Measurements from ENCODE around the gene LRG1. TPM values are rescaled to one million over a fixed set of nuclear protein-coding genes. Genes with fewer than 3 reads are reported as not detected.
A peak's percentile ranks its signal among the peaks of the same experiment; 100 is the strongest.

Gene LRG1
- 2.9 TPM for total RNA-seq

DNA sequence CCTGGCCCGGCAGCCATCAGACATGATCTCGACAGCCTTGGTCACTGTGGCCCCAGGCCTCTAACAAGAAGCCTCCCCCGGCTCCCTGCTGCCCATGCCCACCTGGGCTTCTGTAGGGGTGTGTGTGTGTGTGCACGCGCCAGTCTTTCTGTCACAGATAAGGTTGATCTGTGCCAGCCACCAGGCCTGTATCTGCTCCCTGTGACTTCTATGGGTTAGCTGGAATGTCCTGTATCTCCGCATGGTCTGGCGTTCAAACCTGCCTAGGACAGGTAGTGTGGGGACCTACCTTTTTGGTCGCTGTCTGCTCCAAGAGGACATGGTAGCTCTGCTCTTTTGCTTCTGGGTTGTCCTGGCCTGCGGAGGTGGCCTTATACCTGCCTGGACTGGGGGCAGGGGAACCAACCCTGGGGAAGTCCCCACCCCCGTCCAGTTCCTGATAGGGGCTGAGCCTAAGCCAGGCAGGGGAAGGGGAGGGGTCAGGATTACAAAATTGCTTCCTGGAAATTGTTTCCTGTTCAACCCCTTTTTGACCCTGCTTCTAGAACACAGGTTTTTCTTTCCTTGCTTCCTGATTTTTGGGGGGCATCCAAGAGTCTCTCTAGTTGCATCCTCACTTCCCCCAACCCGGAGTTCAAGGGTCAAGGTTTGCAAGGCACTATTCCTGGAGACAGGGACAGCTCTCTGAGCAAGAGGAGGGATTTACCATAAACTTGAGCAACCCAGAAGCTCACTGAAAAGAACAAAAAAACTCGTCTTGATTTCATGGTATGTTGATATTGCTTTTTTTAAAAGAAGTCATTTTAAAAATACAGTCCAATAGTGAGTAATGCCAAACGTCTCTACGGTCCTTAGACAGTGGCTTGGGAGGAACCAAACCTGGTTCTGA lies at the start of gene LRG1:
TSS of gene LRG1 (minus strand) at position 344 of the 889 bp plus-strand sequence. CDS start at position 321, 23 bp downstream.
- ATAC-seq: peak; percentile 41
- intact Hi-C loops (cut with DNase I): loop anchor here (10.0 kb wide), 1 partner anchor 475 kb away; no protein-coding TSS in a partner anchor
- no peak for DNase-seq (ENCODE audit: low spot score)

- ATAC-seq: no peak
- no peak for DNase-seq (ENCODE audit: low spot score)
- intact Hi-C loops (cut with DNase I): no loop called here
Measured at GRCh38 chr19:4588291-4588761, 48.5 kb upstream of the LRG1 start.

DNA sequence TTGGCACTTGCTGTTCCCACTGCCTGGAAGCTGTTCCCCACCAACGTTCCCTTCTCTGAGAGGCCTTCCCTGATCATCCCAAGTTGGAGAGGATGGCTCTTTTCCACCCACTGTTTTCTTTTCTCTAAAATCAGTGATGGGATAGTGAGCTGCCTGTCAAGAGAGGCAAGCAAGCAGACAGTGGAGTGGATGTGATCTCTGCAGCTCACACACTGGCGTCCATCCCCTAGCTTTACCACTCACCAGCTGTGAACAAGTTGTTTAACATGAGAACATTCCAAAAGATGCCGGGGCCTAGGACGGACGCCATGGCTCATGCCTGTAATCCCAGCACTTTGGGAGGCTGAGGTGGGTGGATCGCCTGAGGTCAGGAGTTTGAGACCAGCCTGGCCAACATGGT lies 47.7 kb upstream of the LRG1 start:
- ATAC-seq (no peak), DNase-seq (ENCODE audit: low spot score) (no peak)
- intact Hi-C loops (cut with DNase I): no loop called here

- ATAC-seq: no peak
- intact Hi-C loops (cut with DNase I): no loop called here
- DNase-seq (ENCODE audit: low spot score): no peak
Measured at GRCh38 chr19:4586691-4587090, 46.9 kb upstream of the LRG1 start.

DNA sequence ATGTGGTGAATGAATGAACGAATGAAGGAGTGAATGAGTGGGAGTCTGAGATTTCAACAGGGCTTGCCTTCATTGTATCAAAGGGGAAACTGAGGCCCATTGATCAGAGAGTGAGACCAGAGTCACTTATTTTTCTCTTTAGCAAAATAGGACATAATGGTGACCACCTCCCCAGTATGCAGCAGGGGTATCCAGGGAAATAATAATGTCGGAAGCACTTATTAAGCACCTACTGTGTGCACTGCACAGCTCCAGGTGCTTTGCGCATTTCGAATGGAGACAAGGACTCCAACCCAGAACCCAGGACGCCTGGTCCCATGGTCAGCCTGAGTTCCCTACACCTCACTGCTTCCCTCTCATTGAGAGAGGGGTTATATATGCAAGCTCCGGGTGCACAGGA lies 46.4 kb upstream of the LRG1 start:
- intact Hi-C loops (cut with DNase I): no loop called here
- ATAC-seq: no peak
- no peak for DNase-seq (ENCODE audit: low spot score)

DNA sequence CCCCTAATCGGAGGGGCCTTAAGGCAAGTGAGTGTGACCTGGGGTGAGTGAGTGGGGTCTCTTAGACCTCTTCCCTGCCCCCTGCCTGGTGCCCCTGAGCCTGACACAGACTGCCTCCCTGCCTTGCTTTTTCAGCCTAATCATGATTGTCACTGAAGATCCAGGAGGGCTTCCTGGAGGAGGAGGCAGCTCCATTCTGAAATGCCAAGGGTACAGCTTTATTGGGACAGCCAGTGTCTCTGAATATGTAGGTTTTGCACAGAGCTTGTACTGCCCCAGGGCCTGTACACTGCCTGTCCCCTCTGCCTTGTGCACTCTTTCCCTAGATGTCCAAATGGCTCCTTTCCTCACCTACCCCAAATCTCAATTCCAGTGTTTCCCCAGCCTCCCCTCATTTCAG lies 45.7 kb upstream of the LRG1 start:
- DNase-seq (ENCODE audit: low spot score): no peak
- intact Hi-C loops (cut with DNase I): no loop called here

GRCh38 chr19:4584670-4585460 lies 45.0 kb upstream of the LRG1 start:
- ATAC-seq (peak; percentile 31), DNase-seq (ENCODE audit: low spot score) (no peak)

More for the DNA sequence above, 45.7 kb upstream of the LRG1 start:
- ATAC-seq: no peak

DNA sequence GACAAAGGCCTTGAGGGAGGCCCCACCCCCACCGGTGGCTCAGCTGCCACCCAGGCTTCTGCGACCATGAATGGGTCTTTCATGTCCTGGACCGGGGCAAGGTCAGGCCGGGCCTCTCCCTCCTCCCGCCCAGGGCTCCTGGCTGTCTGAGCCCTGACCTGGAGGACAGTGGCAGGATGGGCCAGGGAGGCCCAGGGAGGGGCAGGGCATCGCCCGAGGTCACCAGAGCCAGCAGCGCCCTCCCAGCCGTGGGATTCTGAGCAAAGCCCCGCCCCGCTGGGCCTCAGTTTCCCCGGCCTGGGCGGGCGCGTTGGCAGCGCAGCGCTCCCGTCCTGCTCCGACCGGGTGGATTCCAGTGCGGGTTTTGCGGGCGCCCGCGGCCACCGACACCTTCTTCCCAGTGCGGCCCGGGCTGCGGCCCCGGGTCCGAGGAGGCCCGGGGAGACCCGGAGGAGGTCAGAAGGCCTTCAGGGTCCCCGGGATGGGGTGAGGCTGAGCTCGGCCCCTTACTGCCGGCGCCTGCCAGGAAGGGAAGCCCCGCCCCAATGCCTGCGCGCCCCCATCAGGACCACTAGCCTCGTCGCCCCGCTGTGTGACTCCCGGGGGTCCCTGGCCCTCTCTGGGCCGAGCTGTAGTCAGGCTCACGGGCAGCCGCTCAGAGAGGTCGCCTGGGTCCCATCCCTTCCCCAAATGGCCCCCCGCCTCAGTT lies 44.3 kb upstream of the LRG1 start:
- peak; percentile 39 for ATAC-seq

More at GRCh38 chr19:4584670-4585460, 45.0 kb upstream of the LRG1 start:
- intact Hi-C loops (cut with DNase I): no loop called here

DNA sequence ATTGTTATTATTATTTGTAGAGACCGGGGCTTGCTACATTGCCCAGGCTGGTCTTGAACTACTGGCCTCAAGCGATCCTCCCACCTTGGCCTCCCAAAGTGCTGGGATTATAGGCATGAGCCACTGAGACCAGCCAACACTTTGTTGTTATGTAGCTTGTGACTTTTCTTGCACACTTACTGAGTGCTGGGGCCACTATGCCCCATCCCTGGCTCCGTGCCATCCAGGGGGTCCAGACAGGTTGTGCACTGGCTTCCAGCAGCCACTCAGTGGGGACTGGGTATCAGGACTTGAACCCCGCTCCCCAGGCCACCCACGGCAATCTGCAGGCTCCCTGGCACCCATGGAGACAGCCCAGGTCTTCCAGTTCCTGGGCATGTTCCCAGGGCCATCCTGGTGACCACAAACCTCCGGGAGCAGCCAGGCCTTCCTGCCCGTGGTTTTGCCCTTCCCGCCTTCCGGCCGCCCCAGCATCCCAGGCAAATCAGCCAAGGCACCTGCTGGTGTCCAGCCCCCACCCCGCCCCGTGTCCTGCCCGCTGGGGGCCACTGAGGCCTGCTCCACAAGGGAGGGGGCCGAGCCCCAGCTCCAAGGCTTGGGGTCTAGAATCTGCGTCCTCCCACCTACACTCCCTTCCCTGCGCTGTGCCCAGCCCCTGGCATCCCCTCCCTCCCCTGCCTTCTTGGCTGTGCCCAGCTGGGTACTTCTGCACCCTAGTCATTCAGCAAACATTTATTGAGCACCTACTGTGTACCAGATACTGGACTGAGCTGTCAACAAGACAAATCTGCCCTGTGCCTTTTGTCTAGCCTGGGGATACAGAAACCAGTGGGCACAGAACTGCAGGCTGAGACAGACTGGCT lies 43.4 kb upstream of the LRG1 start:
- intact Hi-C loops (cut with DNase I): no loop called here
- ATAC-seq: no peak

More for the DNA sequence above, 44.3 kb upstream of the LRG1 start:
- DNase-seq (ENCODE audit: low spot score): no peak
- intact Hi-C loops (cut with DNase I): no loop called here

DNA sequence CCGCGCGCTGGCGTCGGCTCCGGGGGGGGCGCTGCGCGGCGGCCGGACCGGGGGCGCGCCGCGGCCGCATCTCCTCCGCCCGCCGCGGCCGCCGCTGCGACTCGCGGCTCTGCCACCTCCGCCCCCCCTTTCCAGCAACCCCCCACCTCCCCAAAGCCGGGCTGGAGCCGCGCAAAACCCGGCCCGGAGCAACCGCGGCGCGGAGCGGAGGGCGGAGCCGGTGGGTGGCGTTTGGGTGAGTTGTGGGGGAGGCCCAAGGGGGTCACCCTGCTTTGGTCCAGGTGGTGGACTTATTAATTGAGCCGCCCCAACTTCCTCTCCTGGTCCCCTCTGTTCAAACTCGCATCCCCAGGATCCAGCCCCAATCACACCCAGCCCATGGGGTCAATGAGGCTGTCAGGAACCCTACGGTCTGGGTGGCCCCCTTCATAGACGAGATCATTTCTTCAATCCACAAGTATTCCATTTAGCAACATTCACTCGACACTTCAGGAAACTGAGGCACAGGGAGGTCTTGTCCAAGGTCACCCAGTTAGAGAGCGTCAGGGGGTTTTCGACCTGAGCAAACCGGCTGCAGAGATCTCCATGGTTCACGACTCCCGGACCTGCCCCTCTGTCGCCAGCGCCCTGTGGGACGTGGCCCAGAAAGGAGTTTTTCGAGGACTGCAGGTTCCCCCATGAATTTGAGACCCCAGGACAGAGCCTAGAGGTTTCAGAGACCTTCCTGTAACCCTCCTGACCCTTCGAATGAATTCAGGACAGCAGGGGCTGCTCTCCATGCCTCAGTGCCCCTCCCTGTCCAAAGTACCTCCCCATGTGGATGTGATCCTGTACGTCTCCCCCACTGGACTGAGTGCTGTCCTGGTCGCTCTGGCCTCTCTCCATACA lies 42.1 kb upstream of the LRG1 start:
- intact Hi-C loops (cut with DNase I): no loop called here
- DNase-seq (ENCODE audit: low spot score) (no peak), ATAC-seq (no peak)

More for the DNA sequence above, 43.4 kb upstream of the LRG1 start:
- DNase-seq (ENCODE audit: low spot score): no peak

DNA sequence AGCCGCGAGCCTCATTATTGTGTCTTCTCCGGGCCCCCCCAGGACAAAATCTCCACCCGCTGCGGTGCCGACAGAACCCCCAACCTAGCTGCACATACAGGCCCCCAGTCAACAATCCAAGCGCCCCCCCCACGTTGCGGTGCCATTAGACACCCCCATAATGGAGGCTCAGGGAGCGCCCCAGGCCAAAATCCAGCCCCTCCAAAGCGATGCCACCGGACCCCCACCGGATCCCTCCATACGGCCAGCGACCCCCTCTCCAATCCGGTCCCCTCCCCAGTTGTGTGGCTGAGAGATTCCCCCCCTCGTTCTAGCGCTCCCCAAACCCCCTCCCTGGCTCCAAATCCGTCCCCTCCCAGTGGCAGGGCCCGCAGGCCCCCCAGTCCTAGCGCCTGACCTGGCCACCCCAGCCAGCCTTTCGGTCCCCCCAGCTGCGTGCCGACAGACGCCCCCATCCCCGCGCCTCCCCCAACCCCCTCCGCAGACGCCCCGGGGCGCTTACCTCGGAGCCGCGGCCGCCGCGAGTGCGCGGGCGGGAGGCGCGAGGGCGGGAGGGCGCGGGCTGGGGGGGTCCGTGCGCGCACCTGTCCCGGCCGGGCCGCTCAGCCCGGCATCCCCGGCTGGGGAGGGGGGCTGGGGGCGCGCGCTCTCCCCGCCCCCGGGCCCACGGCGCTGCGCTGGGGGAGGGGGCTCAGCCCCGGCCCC lies 41.3 kb upstream of the LRG1 start:
- ATAC-seq: no peak
- DNase-seq (ENCODE audit: low spot score): no peak
- intact Hi-C loops (cut with DNase I): no loop called here

DNA sequence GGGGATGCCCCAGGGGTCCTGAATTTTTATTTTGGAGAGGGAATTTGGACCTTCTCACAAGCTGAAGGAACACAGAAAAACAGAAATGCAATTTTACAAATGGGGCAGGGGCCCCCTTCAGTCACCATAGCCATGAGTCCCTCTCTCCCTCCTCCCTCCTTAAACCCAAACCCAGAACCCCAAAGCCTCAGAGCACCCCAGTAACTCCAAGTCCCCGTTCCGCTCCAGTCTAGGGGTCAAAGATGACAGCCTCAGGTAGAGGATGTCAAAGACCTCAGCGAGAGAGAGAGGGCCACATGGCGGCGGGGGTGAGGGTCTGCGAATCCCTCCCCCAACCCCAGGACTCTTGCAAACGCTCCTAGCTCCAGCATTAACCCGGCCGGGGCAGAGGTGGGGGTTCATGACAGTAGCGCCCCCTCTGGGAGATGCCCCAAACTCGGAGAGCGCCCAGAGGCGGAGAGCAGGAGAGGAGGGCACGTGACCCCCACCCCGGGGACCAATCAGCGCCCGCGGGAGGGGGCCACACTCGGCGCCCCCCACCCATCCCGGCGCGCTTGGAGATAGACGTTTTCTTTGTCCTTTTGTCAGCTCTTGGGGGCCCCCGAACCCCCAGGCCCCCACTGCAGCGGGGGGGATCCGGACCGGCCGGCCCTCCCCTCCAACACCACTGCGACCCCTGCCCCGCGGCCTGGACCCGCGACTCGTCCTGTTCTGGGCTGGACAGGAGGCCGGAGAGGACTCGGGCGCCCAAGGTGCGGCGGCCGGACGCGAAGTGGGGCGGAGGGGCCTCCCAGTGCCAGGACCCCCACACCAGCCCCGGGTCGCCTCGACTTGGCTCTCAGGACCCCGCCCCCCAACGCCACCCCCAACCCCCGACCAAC lies 40.4 kb upstream of the LRG1 start:
- ATAC-seq (no peak), DNase-seq (ENCODE audit: low spot score) (no peak)
- intact Hi-C loops (cut with DNase I): no loop called here

DNA sequence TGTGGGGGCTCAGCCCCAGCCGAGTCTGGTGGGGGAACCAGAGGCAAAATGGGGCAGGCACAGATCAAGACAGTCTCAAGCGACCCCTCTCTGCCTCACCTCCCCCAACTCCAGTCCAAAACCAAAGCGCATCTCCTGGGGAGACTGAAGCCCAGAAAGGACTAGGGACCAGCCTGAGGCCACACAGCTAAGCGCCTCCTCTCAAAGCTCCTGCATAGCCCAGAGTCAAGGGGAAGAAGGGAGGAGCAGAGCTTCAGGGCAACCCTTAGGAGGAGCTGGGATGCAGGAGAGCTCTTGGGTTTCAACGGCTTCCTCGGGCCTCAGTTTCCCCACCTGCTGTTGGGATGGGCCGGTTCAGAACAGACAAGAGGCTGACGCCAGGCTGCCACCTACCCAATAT lies 39.6 kb upstream of the LRG1 start:
- intact Hi-C loops (cut with DNase I): no loop called here
- no peak for DNase-seq (ENCODE audit: low spot score)
- no peak for ATAC-seq

DNA sequence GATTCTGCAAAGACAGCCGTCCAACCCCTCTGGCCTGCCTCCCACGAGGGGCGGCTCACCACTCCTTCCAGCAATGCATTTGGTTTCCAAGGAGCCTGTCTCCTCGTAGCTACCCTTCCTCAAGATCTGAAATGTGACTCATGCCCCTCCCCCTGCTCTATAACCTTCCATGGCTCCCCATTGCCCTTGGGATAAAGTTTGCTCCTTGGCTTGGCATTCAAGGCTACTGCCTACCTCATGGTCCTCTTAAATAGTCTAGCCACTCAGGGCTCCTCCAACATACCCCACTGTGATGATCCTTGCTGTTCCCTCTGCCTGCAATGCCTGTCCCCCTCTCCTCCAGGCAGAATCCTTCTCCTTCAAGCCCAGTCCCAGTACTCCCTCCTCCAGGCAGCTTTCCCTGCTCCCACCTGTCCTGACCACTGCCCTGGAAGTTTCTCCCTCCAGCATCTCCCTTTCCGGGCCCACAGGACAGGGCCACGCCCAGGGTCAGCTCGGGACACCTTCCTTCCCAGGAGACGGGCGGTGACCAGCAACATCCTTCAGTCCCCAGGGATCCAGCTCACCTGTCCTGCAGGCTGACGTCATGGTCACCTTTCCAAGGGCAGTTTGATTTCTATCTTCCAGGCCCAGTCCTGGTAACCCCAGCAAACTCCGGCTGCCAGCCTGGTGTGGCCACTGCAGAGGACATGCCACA lies 38.9 kb upstream of the LRG1 start:
- ATAC-seq: no peak
- intact Hi-C loops (cut with DNase I): no loop called here

GRCh38 chr19:4577020-4577782 lies 37.4 kb upstream of the LRG1 start:
- no peak for ATAC-seq
- intact Hi-C loops (cut with DNase I): no loop called here
- no peak for DNase-seq (ENCODE audit: low spot score)

More for the DNA sequence above, 38.9 kb upstream of the LRG1 start:
- no peak for DNase-seq (ENCODE audit: low spot score)

Measured in sciatic nerve (tissue), 2 donors.